H4 (cell line): ENCODE data around the gene ATXN1. TPM values are rescaled to one million over a fixed set of nuclear protein-coding genes. Genes with fewer than 3 reads are reported as not detected.
A peak's percentile ranks its signal among the peaks of the same experiment; 100 is the strongest.

Experiments
- DNase-seq: peaks from one replicate; pipeline ENCODE4 v3.0.0-alpha.2; 2015; ENCODE audit warnings: low spot score
- total RNA-seq: library from RNA; depleted of rRNA; stranded (reverse); fragments of >200 nt; shearing (Covaris generic); gene quantifications from 2 replicates; pipeline ENCODE4 v1.2.3, GENCODE V29; 2014

ATXN1 gene
- total RNA-seq, 1 experiment from 2014 or later: 18.9 TPM

DNA sequence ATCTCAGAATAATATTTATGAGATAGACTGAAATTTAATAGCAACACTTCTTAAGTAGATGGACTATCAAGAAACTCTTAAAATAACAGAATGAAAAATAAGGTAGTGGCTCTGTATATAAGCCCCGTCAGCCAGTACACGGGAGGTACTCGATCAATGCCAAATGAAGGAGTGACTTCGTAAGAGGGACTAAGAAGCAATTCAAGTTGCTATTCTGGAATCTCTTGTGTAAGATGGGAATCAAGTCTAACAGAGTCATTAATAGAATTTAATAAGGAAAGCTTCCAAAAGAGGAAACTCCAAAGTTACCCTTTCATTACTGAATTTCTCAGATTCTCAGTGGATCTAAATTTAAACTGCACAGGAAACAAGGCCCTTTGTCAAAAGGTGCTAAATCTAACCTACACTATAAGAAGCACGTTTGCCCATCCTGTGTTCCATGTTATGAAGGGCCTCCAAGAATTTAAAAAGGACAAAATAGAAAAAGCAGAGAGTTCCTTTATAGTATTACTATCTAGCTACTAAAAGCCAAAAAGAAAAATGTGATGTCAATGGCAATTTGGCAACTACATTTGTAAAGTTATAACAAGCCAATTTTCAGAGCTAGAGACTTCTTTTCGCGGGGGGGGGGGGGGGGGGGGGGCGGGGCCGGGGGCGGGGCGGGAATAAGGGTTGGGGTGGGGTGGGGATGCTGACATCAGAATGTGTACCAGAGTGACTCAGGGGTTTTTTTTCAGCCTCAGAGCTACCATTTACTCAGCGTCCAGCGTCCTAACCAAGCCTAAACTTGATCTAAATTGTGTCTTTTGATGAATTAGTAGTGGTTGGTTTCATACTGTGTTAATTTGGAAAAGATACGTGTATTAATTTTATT lies 322.3 kb downstream of the ATXN1 start:
- peak; percentile 64 for DNase-seq

DNA sequence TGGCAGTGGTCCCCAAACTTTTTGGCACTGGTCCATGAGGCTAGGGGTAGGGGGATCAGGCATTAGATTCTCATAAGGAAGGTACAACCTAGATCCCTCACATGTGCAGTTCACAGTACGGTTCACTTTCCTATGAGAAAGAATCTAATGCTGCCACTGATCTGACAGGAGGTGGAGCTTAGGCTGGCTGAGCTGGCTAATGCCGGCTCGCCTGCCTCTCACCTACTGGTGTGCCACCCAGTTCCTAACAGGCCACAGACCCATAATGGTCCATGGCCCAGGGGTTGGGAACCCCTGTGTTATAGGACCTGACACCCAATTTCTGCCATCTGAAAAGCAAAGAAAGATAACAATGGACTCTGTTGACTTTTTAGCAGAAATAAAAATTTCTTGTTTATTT lies 323.3 kb downstream of the ATXN1 start:
- DNase-seq: no peak

DNA sequence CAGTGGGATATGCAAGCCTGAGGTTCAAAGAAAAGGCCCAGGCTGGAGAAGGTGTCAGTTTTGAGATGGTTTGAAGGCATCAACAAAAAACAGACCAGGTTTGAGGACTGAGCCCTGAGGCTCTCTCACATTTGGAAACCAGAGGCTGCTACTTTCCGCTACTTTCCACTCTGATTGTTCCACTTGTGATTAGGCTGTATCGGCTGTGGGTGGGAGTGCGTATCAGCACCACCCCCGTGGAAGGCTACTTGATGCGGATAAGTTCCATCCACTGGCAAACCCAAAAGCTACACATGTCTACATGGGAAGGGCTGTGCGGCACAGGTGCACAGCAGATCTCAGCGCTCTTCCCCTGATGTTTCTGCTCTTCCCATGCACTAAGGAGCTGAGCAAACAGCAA lies 324.2 kb downstream of the ATXN1 start:
- no peak for DNase-seq

GRCh38 chr6:16436550-16436949 lies 324.7 kb downstream of the ATXN1 start:
- no peak for DNase-seq

- DNase-seq: no peak
These were observed 326.4 kb downstream of the ATXN1 start for GRCh38 chr6:16434885-16435284.

DNA sequence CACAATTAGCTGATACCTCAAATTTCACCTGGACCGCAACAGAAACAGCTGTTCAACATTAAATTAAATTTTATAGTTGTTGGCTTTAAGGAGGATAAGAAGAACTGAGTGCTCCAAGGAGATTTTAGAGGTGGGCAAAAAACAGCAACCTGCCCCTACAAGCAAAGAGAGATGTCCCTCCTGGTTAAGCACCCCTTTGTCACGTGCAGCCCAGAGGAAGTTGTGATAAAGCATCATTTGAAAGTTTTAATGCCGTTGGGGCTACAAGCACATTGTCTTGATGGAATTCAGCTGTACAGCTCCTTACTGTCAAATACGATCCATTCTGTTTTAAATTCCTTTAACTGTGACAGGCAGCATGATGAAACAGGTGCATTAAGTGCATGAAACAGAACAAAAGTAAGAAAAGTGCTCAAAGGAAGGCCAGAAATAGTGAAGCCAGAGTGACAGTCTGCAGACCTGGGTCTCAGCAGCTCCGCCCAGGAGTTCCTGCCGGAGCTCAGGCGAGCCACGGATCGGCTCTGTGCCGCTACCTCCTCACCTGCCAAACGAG lies 327.8 kb downstream of the ATXN1 start:
- no peak for DNase-seq

DNA sequence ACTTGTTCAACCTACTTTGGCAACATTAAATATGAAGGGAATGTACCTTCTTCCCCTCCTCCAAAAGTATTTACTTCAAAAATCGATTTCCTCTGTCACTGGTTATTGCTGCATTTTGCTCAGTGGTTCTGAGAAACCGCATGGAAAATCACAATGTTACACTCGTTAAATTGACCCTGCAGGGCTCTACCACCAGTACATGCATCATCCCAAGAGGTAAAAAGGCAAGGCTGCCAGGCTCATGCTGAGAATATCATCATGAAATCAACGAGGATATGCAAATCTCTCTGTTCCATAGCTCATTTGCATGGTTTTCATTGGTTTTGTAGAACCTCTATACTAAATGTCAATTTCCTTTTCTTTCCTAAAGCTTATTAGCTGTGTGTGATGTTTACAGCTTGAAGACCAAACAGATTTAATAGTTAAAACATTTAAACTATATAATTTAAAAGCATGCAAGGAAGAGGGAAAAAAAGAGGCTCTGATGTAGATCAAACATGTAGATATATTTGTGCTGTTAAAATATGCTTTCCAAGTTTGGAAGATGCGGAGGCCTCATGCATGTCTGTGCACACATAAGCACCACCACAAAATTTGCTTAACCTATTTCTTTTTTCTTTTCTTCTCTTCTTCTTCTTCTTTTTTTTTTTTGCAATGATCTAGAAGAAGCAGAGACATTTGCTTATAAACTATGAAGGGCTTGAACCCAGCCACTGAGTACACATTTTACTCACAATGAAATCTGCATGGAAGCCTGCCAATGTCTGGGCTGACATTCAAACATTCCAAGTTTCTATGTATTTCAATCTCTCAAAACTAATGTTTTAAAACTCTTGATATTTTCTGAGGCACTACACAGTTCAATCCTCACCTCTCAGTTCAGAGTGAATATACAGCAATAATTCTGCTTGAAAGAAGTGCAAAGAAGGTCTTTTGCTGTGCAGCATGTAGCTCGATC lies 328.9 kb downstream of the ATXN1 start:
- DNase-seq: no peak

DNA sequence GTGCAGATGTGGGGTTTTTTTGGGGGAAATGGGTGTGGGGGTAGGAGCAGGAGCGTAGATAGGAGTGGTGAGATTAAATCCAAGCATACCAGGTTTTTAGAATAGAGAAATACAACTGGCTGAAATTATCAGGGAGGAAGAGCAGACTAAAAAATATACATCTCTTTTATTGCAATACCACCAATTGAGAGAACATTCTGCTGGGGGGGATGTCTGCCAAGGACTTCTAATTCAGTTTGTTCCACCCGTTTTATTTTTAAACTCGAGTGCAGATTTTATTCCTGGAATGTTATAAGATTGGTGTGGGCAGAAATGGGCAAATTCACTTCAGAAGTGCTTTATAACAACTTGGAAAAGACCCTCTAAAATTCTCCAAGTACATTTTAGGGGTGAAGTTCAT lies 330.2 kb downstream of the ATXN1 start:
- no peak for DNase-seq

DNA sequence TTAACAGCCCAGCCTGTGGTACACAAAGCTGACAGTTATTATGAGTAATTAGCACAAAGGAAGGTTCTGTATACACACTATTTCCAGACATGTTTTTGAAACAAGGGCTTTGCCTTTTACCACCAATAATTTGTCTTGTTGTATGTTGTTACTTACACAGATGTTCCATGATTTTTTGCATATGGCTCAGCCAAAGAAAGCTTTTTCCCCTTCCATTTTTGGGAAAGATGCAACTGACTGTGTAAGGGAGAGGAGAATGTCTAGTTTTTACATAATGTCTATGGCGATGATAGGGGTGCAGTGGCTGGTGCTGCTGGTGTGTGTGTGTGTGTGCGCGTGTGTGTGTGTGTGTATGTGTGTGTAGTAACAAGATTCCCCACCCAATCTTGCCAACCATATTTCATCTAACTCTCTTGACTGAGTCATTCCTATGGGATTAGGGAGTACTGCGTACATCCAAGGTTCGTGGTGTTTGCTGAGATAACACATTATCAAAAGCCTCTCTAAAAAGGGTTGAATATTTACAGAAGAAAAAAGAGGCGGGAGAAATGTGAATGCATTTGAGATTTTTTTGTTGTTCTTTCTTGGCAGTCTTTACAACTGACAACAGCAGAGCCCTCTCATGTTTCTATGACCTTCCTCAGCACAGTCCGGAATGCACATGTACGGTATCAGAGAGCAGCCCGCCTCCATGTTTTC lies 330.7 kb downstream of the ATXN1 start:
- DNase-seq: no peak

DNA sequence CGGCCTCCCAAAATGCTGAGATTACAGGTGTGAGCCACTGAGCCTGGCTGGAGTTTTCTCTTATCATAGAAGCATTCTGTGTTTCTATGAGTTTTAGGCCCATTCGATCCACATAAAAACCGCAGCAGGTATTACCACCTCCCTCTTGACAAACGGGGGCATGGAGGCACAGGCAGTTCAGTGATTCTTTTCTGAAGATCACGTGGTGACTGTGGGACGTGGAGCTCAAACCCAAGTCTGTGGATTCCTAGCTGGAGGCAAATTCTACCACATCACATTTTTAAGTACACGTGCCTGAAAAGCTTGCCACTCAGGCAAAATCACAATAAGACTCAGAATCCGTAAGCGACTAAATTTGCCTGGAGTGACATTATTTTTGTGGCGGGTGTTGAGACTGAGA lies 331.6 kb downstream of the ATXN1 start:
- no peak for DNase-seq

GRCh38 chr6:16427124-16427523 lies 334.1 kb downstream of the ATXN1 start:
- DNase-seq: no peak

GRCh38 chr6:16425881-16426615 lies 335.2 kb downstream of the ATXN1 start:
- no peak for DNase-seq

GRCh38 chr6:16421462-16421960 lies 339.7 kb downstream of the ATXN1 start:
- no peak for DNase-seq

GRCh38 chr6:16420715-16421461 lies 340.4 kb downstream of the ATXN1 start:
- DNase-seq: no peak

DNA sequence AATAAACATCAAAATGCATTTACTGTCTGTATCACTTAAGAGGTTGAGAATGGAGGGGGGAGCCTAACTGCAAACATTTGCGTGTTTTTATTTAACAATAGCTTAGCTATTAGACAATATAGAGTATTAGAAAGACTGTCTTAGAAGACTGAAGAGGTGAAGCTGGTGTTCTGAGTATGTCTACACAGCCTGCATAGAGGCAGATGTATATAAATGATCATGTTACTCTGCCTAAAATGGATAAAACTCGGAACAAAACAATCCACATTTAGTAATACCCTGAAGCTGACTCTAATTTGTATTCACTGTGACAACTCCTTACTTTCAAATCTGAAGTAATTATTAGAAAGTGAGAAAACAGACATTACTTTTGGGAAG lies 340.9 kb downstream of the ATXN1 start:
- DNase-seq: no peak

- no peak for DNase-seq
These were observed 341.5 kb downstream of the ATXN1 start for GRCh38 chr6:16419636-16420336.

DNA sequence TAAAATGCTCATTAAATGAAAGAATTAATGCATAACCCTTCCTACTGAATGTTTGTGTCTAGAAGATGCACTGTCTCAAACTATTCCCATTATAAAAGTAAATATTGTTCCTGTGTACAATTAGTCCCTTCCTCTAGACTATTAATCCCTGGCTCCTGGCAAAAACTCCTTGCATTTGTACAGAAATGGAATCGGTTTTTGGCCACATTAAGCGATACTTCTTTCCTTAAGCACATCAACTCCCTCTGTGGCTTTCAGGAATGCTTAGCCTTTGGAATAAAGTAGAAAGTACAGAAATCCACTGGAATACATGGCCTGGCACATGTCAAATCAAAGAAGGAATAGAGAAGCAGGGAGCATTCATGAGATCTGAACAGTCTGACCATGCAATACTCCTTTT lies 343.1 kb downstream of the ATXN1 start:
- no peak for DNase-seq

DNA sequence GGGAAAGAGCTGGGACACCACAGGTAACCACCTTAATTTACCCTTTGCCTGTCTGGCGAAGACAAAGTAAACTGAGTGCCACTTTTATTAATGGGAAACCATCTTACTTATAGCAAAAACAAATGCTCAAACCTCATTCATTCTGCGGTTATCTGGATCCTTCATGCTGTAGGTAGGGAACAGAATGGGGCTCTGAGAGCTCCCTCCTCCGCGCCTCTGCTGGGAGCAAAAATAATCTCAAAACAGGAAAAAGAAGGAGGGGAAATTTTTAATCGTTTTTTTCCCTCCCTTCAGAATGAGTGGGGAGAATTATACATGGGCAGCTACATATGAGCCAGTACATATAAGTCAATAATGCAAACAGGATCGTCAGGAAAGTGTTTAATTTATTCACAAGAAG lies 345.6 kb downstream of the ATXN1 start:
- no peak for DNase-seq

DNA sequence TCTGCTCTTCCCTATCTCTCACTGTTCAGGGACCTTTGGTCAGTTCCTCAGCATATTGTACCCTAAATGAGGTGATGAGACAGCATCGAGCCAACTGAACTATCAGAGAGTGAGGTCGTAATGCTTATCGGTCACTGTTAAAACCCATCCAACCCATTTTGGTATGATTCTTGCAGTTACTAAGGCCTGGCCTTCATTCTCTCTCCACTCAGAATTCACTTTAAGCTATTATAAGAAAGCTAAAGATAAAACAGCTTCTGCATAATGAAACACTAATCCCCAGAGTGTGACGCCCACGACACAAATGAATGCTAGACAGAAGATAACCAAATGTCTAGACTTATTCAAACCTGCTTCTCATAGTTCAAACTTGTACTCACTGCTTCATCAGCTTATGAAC lies 347.1 kb downstream of the ATXN1 start:
- DNase-seq: no peak

- DNase-seq: no peak
These were observed 347.9 kb downstream of the ATXN1 start for GRCh38 chr6:16413399-16413798.
